Suprapubic skin (tissue), 4 donors: ENCODE measurements around the gene TMEM139. TPM values are rescaled to one million over a fixed set of nuclear protein-coding genes. Genes with fewer than 3 reads are reported as not detected.
A peak's percentile ranks its signal among the peaks of the same experiment; 100 is the strongest.

ENCODE experiments used
- DNase-seq, 2 donors: peaks; one replicate each; pipeline ENCODE4 v3.0.0-alpha.2; 2019; ENCODE audit warnings: low spot score in 2 of 2
- H3K27ac ChIP-seq: fragments of 200-600 bp; sonication (generic); one replicate; pipeline ENCODE4 v1.5.1; 2019
- H3K27me3 ChIP-seq: fragments of 200-600 bp; sonication (generic); one replicate; pipeline ENCODE4 v1.5.1; 2019
- H3K36me3 ChIP-seq: fragments of 200-600 bp; sonication (generic); one replicate; pipeline ENCODE4 v1.5.1; 2019
- H3K4me1 ChIP-seq: fragments of 200-600 bp; sonication (generic); one replicate; pipeline ENCODE4 v1.5.1; 2019
- H3K4me3 ChIP-seq: fragments of 200-600 bp; sonication (generic); one replicate; pipeline ENCODE4 v1.5.1; 2019; ENCODE audit warnings: mild to moderate bottlenecking
- H3K9me3 ChIP-seq: fragments of 200-600 bp; sonication (generic); one replicate; pipeline ENCODE4 v1.5.1; 2019
- CTCF ChIP-seq, 2 donors: fragments of 200-600 bp in 1 of 2; fragments of 450-650 bp in 1 of 2; sonication (generic) in 1 of 2; IDR thresholded peaks; one replicate each; pipeline ENCODE4 v1.5.1; 2016 to 2019; ENCODE audit warnings: antibody characterized with exemption in 2 of 2, mild to moderate bottlenecking in 1 of 2, moderate library complexity in 1 of 2
- EP300 ChIP-seq: sonication (generic); formaldehyde crosslinking; IDR thresholded peaks from one replicate; pipeline ENCODE4 v1.6.1; 2017; ENCODE audit warnings: antibody characterized with exemption
- POLR2A ChIP-seq, 2 donors: fragments of 450-650 bp; IDR thresholded peaks; one replicate each; pipeline ENCODE4 v1.6.1; 2017; ENCODE audit warnings: antibody characterized with exemption in 2 of 2, mild to moderate bottlenecking in 2 of 2, moderate library complexity in 2 of 2
- POLR2AphosphoS5 ChIP-seq, 3 donors: sonication (generic); formaldehyde crosslinking; IDR thresholded peaks; one replicate each; pipeline ENCODE4 v1.6.1; 2017; ENCODE audit warnings: antibody characterized with exemption in 3 of 3
- WGBS: methylation state at CpG from one replicate; pipeline ENCODE4 v1.1.5; 2018; 5-methylcytosine and 5-hydroxymethylcytosine counted together
- total RNA-seq, 4 donors: library from RNA; depleted of rRNA; stranded (reverse); fragments of >200 nt; gene quantifications; one replicate each; pipeline ENCODE4 v1.1.0, GENCODE V29; 2016

TMEM139 gene
- total RNA-seq, 4 donors from 2014 or later, result 3.3 to 11.0 (median 8.1) TPM

GRCh38 chr7:143304938-143305337 is 20.2 kb downstream of the TMEM139 start:
- no peak for TF ChIP-seq POLR2A (IDR thresholded peaks at IDR 0.05)
- no peak for TF ChIP-seq CTCF (IDR thresholded peaks at IDR 0.05)
- no peak for TF ChIP-seq POLR2AphosphoS5 (IDR thresholded peaks at IDR 0.05)
- H3K4me1 ChIP-seq, result no peaks in the 10 kb centered on the region
- no peaks in the 10 kb centered on the region for H3K27me3 ChIP-seq
- H3K9me3 ChIP-seq, result no peaks in the 10 kb centered on the region
- H3K27ac ChIP-seq, result no peak overlapping the region
- WGBS, result 84% methylated on average over 6 of the region's 6 CpGs
- peaks cover 75% of the 10 kb centered on the region for H3K36me3 ChIP-seq
- H3K4me3 ChIP-seq, result no peak overlapping the region
- no peak for DNase-seq

- TF ChIP-seq CTCF (IDR thresholded peaks at IDR 0.05) (peak; percentile 21 to 75), EP300 (no peak)
- peaks cover 69% of the 10 kb centered on the region for H3K36me3 ChIP-seq
- no peak for DNase-seq
These were observed 20.8 kb downstream of the TMEM139 start for GRCh38 chr7:143305423-143306070.

GRCh38 chr7:143308632-143309031 is 23.9 kb downstream of the TMEM139 start:
- WGBS, result 92% methylated on average over 2 of the region's 2 CpGs
- no peak for DNase-seq
- TF ChIP-seq POLR2AphosphoS5 (IDR thresholded peaks at IDR 0.05), result no peak
- TF ChIP-seq EP300, result no peak
- TF ChIP-seq POLR2A (IDR thresholded peaks at IDR 0.05), result no peak
- no peak for TF ChIP-seq CTCF (IDR thresholded peaks at IDR 0.05)
- Histone ChIP-seq H3K27ac (no peak overlapping the region), H3K9me3 (no peaks in the 10 kb centered on the region), H3K4me1 (no peaks in the 10 kb centered on the region), H3K4me3 (no peak overlapping the region), H3K36me3 (peaks cover 41% of the 10 kb centered on the region), H3K27me3 (no peaks in the 10 kb centered on the region)

More at GRCh38 chr7:143305423-143306070, 20.8 kb downstream of the TMEM139 start:
- Histone ChIP-seq H3K27ac (no peak overlapping the region), H3K4me3 (no peak overlapping the region), H3K9me3 (no peaks in the 10 kb centered on the region), H3K27me3 (no peaks in the 10 kb centered on the region), H3K4me1 (no peaks in the 10 kb centered on the region)
- WGBS, result 50% methylated on average over 10 of the region's 10 CpGs

GRCh38 chr7:143314127-143314526 is 29.4 kb downstream of the TMEM139 start:
- DNase-seq, result no peak
- Histone ChIP-seq H3K4me1 (peaks cover 5% of the 10 kb centered on the region), H3K27ac (no peak overlapping the region), H3K27me3 (no peaks in the 10 kb centered on the region), H3K36me3 (no peaks in the 10 kb centered on the region), H3K4me3 (no peak overlapping the region), H3K9me3 (no peaks in the 10 kb centered on the region)
- TF ChIP-seq CTCF (IDR thresholded peaks at IDR 0.05) (no peak), POLR2AphosphoS5 (IDR thresholded peaks at IDR 0.05) (no peak), EP300 (no peak), POLR2A (IDR thresholded peaks at IDR 0.05) (no peak)

GRCh38 chr7:143315776-143316175 is 31.0 kb downstream of the TMEM139 start, which contains the start of gene CLCN1:
Gene CLCN1 (plus strand): TSS chr7:143316111. CDS start chr7:143316213, 102 bp downstream.
- TF ChIP-seq EP300 (no peak), CTCF (IDR thresholded peaks at IDR 0.05) (no peak), POLR2AphosphoS5 (IDR thresholded peaks at IDR 0.05) (no peak), POLR2A (IDR thresholded peaks at IDR 0.05) (no peak)
- H3K36me3 ChIP-seq, result no peaks in the 10 kb centered on the region
- H3K9me3 ChIP-seq, result no peaks in the 10 kb centered on the region
- WGBS, result 85% methylated on average over 4 of the region's 5 CpGs
- DNase-seq, result no peak
- H3K27me3 ChIP-seq, result no peaks in the 10 kb centered on the region
- H3K4me1 ChIP-seq, result peaks cover 7% of the 10 kb centered on the region
- H3K4me3 ChIP-seq, result no peak within 1 kb of the TSS
- no peak within 1 kb of the TSS for H3K27ac ChIP-seq
